HG03439 (cell line): ENCODE data around the gene RASGRF2.

ENCODE experiments used
- ATAC-seq: cut with Tn5 transposase; IDR thresholded peaks from one replicate; pipeline ENCODE4 v1.9.1; 2021; ENCODE audit warnings: mild to moderate bottlenecking, moderate library complexity; ENCODE audit not compliant: unreplicated experiment

The RASGRF2 gene

GRCh38 chr5:80978772-80979317, 18.7 kb downstream of the RASGRF2 start:
- no peak for ATAC-seq

- no peak for ATAC-seq
These were observed 21.9 kb downstream of the RASGRF2 start for GRCh38 chr5:80982093-80982492.

- no peak for ATAC-seq
These were observed 25.6 kb downstream of the RASGRF2 start for GRCh38 chr5:80985600-80986228.

- no peak for ATAC-seq
These were observed 26.2 kb downstream of the RASGRF2 start for GRCh38 chr5:80986382-80986781.

GRCh38 chr5:80987078-80987766, 27.1 kb downstream of the RASGRF2 start:
- ATAC-seq, result no peak

- no peak for ATAC-seq
These were observed 28.3 kb downstream of the RASGRF2 start for GRCh38 chr5:80988419-80988935.

GRCh38 chr5:80989883-80990282, 29.7 kb downstream of the RASGRF2 start:
- no peak for ATAC-seq

GRCh38 chr5:80990527-80990926, 30.4 kb downstream of the RASGRF2 start:
- ATAC-seq, result no peak

GRCh38 chr5:80990971-80991370, 30.8 kb downstream of the RASGRF2 start:
- ATAC-seq, result no peak

GRCh38 chr5:80995908-80996307, 35.7 kb downstream of the RASGRF2 start:
- ATAC-seq, result no peak

- no peak for ATAC-seq
These were observed 38.4 kb downstream of the RASGRF2 start for GRCh38 chr5:80998590-80998979.

- no peak for ATAC-seq
These were observed 43.7 kb downstream of the RASGRF2 start for GRCh38 chr5:81003811-81004386.

GRCh38 chr5:81005708-81006107, 45.5 kb downstream of the RASGRF2 start:
- no peak for ATAC-seq

GRCh38 chr5:81006231-81006630, 46.1 kb downstream of the RASGRF2 start:
- no peak for ATAC-seq

- ATAC-seq, result no peak
These were observed 46.9 kb downstream of the RASGRF2 start for GRCh38 chr5:81006947-81007636.

- ATAC-seq, result no peak
These were observed 47.5 kb downstream of the RASGRF2 start for GRCh38 chr5:81007637-81008027.

- no peak for ATAC-seq
These were observed 50.4 kb downstream of the RASGRF2 start for GRCh38 chr5:81010336-81011169.

GRCh38 chr5:81014348-81014747, 54.2 kb downstream of the RASGRF2 start:
- no peak for ATAC-seq

- ATAC-seq, result no peak
These were observed 56.0 kb downstream of the RASGRF2 start for GRCh38 chr5:81016116-81016515.

- no peak for ATAC-seq
These were observed 57.2 kb downstream of the RASGRF2 start for GRCh38 chr5:81017320-81017719.
